GM21825 (cell line): ENCODE data around the gene KCNA10.

ENCODE experiments used
- ATAC-seq: cut with Tn5 transposase; IDR thresholded peaks from one replicate; pipeline ENCODE4 v1.9.1; 2021; ENCODE audit warnings: mild to moderate bottlenecking, moderate library complexity; ENCODE audit not compliant: unreplicated experiment

Gene KCNA10

DNA sequence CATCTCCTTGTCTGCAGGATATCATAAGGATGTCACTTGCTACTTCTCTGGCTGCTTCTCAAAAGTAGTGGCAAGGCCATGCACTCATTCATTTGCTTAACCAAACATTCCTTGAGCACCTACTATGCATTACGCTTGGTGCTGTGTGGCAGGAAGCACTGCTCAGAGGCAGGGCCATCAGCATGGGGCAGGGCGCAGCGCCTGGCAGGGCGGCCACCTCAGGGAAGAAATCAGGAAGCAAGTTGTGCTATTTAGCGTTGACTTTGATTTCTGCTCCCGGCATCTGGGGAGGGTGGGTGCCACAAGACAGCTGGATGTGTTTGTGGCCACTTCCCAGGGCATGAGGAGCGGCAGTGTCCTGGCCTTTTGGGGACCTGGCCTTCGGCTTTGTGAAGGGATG, 40.1 kb downstream of the KCNA10 start:
- no peak for ATAC-seq

DNA sequence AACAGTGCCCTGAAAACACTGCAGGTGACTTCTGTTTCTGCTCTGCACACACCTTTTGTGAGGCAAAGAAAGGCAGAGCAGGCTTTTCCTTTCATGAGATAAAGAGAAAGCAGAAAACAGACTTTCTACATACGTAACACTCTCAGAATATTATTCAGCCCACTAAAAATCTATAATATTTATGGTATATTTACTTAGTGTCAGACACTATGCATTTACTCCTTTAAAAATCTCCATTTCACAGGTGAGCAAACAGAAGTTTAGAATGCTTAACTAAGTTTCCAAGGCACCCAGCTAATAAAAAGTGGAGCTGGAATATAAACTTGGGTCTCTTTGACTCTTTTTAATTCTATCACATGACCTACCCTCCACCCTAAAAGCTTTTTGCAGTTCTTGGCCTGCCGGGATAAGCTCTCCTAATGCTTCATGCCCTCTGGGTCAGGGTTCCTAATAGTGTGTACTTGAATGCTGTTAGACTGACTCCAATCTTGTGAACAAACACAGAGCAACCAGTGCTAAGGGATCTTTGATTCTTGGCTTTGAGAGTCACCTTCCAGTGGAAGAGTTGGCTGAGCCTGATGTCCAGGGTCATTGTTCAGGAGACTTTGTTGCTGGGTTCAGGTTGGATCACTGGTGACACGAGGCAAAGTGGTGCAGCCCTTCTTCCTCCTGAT, 40.9 kb downstream of the KCNA10 start:
- ATAC-seq, result no peak

DNA sequence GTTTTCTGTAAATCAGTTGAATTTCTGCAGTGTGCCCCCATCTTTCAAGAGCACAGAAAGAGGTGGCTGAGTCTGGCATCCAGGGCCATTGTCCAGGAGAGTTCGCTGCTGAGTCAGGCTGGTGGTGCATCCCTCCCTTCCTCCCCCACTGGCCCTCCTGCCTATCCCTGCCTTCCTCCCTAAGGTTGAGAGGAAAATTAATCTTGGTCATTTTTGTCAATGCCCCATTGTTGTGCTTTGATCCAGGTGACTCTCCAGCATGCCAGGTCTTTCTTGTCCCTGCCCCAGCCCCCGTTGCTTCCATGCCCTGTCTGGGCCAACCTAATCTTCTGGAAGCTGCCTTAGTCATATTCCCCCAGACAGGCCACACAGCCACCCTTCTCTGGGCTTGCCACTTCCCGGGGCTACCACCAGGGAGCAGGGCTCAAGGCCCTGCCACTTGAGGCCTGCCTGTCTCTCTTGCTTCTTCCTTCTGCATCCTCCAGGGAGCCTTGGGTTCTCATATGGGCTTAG, 41.5 kb downstream of the KCNA10 start:
- ATAC-seq, result no peak

DNA sequence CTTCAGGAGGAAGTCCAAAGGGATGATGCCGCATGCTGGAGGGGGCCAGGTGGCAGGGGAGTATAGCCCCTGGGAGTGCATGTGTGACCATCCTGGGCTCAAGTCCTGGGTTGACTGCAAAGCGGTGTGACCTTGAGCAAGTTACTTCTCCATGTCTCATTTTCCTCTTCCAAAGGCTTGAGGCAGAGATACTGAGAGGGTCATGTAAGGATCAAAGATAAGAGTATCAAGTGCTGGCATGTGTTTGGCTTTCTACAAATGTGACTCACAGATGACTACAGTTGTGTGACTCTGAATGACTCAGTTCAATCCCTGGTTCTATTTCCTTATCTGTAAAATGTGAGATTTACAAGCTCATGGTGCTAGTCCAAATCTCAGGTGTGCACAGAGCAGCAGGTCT, 41.9 kb downstream of the KCNA10 start:
- ATAC-seq, result no peak

DNA sequence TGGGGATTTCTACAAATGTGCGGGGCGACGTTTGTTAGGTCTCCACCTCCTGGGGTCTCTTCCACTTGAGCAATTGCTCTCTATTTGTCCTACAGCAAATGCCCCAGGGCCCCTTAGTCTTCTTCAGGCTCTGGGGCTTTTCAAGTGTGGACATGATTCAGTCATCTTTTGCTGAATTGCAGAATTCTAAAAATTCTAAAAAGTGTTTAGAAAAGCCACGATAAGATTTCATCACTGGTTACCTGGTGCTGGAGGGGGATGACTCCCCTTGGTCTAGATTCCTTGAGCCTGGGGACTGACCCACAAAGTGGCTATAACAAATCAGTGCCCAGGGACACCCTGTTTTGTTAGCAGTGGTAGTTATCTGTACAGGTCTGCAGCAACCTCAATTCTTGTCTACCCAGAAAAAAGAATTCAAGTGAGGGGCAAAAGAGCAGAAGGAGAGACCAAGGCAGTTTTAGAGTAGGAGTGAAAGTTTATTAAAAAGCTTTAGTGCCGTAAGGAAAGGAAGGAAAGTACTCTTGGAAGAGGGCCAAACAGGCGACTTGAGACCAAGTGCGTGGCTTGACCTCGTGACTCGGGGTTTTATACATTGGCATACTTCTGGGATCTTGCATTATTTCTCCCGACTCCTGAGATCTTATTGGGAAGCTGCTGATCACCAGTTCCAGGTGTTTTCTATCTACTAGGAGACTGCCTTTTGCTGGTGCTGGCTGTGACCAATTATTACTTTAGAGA, 42.8 kb downstream of the KCNA10 start:
- no peak for ATAC-seq

DNA sequence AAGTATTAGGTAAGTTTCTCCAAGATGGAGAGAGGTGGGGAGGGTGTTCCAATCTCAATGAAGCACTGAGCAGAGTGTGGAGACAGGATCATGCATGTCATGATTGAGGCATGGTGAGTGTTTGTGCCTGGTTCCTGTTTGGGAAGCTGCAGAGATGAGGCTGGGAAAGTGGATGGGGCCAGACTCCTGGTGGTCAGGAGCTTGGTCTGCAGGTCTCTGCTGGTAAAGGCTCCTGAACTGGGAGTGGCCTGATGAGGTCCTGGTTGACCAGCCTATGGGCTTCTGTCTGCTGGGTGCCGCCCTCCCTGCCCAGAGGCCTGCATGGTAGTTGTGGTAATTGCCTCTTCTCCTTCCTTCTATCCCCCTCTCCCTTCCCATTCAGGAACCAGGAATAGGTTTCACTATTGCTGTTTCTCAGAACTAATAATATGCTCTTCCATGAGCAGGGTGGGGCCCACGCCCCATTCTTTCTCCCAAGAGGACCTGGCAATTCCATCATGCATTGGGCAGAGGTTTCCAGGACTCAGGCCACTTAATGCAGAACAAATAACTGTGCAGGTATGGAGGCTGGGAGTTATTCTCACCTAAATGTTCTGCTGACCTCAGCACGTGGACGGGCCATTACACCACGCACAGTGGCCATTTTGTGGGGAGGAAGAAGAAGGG, 43.5 kb downstream of the KCNA10 start:
- ATAC-seq, result no peak

DNA sequence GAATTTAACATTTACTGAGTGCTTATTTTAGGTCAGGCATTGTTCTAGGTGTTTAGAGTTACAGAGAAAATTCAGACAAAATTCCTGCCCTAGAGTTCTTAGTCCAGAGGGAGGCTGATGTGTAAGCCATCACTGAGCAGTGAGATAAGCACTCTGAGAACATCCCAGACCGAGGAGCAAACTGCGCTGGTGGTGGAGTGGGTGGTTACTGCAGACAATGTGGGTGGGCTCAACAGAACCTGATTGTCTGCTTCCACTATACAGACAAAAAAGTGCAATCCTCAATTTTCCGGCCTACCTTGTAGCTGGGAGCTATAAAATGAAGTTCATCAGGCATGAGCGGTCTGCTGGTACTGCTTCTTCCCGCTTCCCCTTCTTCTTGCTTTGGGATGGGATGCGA, 44.5 kb downstream of the KCNA10 start:
- no peak for ATAC-seq

DNA sequence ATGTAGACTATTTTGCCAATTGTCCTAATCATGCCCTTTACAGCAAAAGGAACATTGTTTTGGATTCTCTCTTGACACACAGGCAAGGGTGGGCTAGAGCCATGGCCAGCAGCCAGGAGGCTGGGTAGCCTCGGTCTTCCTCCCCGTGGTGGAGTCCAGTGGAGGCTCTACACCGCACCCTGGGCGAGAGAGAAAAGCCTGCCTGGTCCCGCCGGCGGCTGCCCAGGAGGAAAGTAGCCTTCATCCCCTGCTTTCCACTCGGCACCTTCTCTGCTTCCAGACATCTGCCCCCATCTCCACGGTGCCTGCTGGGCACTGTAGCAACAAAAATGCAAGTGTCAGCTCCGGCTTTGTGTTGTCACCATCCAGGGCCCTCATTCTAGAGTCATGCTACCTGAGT, 46.4 kb downstream of the KCNA10 start:
- no peak for ATAC-seq

DNA sequence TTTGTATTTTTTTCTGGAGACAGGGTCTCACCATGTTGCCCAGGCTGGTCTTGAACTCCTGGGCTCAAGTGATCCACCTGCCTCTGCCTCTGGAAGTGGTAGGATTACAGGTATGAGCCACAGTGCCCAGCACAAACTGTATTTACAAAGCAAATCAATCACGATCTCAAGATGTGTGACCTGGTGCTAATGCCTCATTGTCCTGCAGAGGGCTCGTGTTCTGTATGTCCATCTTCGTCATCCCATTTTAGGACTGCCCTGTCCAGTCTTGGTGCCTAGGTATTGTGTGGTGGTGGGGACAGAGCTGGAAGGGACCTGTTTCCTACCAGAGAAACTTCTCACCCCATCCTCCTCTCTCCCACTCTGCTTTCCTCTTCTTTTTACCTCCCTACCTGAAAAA, 47.8 kb downstream of the KCNA10 start:
- no peak for ATAC-seq
